ENCODE results near the gene PDHA1.

Gene PDHA1

GRCh38 chrX:19377799-19378198 is 34.1 kb downstream of the PDHA1 start:
- no peak for DNase-seq

- no peak for DNase-seq
These were observed 37.6 kb downstream of the PDHA1 start for GRCh38 chrX:19381326-19381725.

GRCh38 chrX:19382555-19383145 is 38.9 kb downstream of the PDHA1 start:
- peak; percentile 37 for DNase-seq

GRCh38 chrX:19386679-19387078 is 43.0 kb downstream of the PDHA1 start:
- no peak for DNase-seq

GRCh38 chrX:19388064-19388679 is 44.4 kb downstream of the PDHA1 start:
- no peak for DNase-seq

GRCh38 chrX:19388741-19389140 is 45.0 kb downstream of the PDHA1 start:
- no peak for DNase-seq

GRCh38 chrX:19389227-19389845 is 45.6 kb downstream of the PDHA1 start:
- no peak for DNase-seq

- DNase-seq: no peak
These were observed 48.4 kb downstream of the PDHA1 start for GRCh38 chrX:19392078-19392477.

- DNase-seq: no peak
These were observed 49.0 kb downstream of the PDHA1 start for GRCh38 chrX:19392703-19393102.

GRCh38 chrX:19403696-19404095 is 60.0 kb downstream of the PDHA1 start:
- no peak for DNase-seq

GRCh38 chrX:19410259-19410658 is 66.5 kb downstream of the PDHA1 start:
- no peak for DNase-seq
